Adrenal gland (tissue), 12 donors: ENCODE measurements around the gene TMEM9. TPM values are rescaled to one million over a fixed set of nuclear protein-coding genes. Genes with fewer than 3 reads are reported as not detected.

Experiments used
- DNase-seq, 7 donors: peaks; one replicate each; pipeline ENCODE4 v3.0.0-alpha.2; 2019 to 2020
- H3K27ac ChIP-seq, 5 donors: fragments of 200-600 bp; sonication (generic) in 4 of 5; 1 replicate in 3 of 5; 2 replicates in 2 of 5; pipeline versions ENCODE4 v1.5.1 to v1.8.0; 2016 to 2020; ENCODE audit warnings: mild to moderate bottlenecking in 1 of 5
- H3K27me3 ChIP-seq: fragments of 200-600 bp; 2 replicates; pipeline ENCODE4 v1.8.0; 2021
- H3K36me3 ChIP-seq, 2 donors: fragments of 200-600 bp; replicated peaks in 1 of 2; 1 replicate in 1 of 2; 2 replicates in 1 of 2; pipeline versions ENCODE4 v1.5.1 to v1.8.0; 2018 to 2022
- H3K4me1 ChIP-seq, 2 donors: fragments of 200-600 bp; replicated peaks in 1 of 2; 1 replicate in 1 of 2; 2 replicates in 1 of 2; pipeline versions ENCODE4 v1.5.1 to v1.8.0; 2018 to 2021
- H3K4me3 ChIP-seq, 4 donors: fragments of 200-600 bp; sonication (generic) in 3 of 4; one replicate each; pipeline ENCODE4 v1.5.1; 2016 to 2018
- H3K9me3 ChIP-seq, 3 donors: fragments of 200-600 bp; sonication (generic) in 1 of 3; replicated peaks in 1 of 3; 1 replicate in 2 of 3; 2 replicates in 1 of 3; pipeline versions ENCODE4 v1.5.1 to v1.8.0; 2016 to 2021
- POLR2A ChIP-seq, 2 donors: fragments of 450-650 bp; IDR thresholded peaks; one replicate each; pipeline ENCODE4 v1.6.1; 2017; ENCODE audit warnings: antibody characterized with exemption in 2 of 2, mild to moderate bottlenecking in 2 of 2, moderate library complexity in 1 of 2
- WGBS, 4 donors: extraction: QIAGEN DNeasy Blood & Tissue Kit in 2 of 4; methylation state at CpG; one replicate each; pipeline versions ENCODE4 v1.1.5 to v1.1.7; 2013 to 2017; 5-methylcytosine and 5-hydroxymethylcytosine counted together
- intact Hi-C, 2 donors: fragments of 100-400 bp; cut with DNase I; formaldehyde crosslinking; loops; one replicate each; pipeline versions ENCODE4 v1.14.1 to v1.15.0; 2022 to 2023
- polyA plus RNA-seq, 3 donors: library from polyadenylated mRNA; stranded (reverse); fragments of 200-250 nt in 2 of 3; fragments of 350-450 nt in 1 of 3; fragmentation: Illumina TruSeq in 1 of 3; extraction: RNeasy Lipid Tissue Mini Kit (QIAGEN cat#74804) in 1 of 3; gene quantifications; one replicate each; pipeline ENCODE4 v1.2.3, GENCODE V29; 2013 to 2014
- total RNA-seq, 9 donors: library from RNA; depleted of rRNA in 4 of 9; stranded (reverse); fragments of >200 nt in 4 of 9; fragments of 120-200 nt in 1 of 9; fragmentation: NEBNext Ultra II Directional in 1 of 9; extraction: Animal tissue kit (Norgen Biotek cat#: 25700) in 1 of 9; gene quantifications; one replicate each; pipeline versions ENCODE4 v1.1.0 to v1.2.4, GENCODE V29; 2013 to 2023
- TF ChIP-seq, protein P1 (sequence below), 6 experiments: fragments of 450-650 bp in 4 of 6; fragments of 200-600 bp in 2 of 6; sonication (generic) in 1 of 6; IDR thresholded peaks; 1 replicate in 5 of 6; 2 replicates in 1 of 6; pipeline versions ENCODE4 v1.5.1 to v1.8.0; 2016 to 2021; ENCODE audit warnings: antibody characterized with exemption in 6 of 6, mild to moderate bottlenecking in 2 of 6, moderate library complexity in 1 of 6
- donor health status: healthy with polysubstance abuse.
- donor health status: Bipolar disorder and iron deficiency.
- donor health status: DM: yes; HTN: yes; CAD: no.
- donor health status: DM: no; HTN: no; CAD: no.
- donor health status: DM: no; HTN: no; CAD: no.
- donor health status: DM: yes; HTN: yes; CAD: no.

TMEM9 gene
- total and polyA plus RNA-seq, 12 donors = 78.5 to 283 (median 127) TPM

DNA sequence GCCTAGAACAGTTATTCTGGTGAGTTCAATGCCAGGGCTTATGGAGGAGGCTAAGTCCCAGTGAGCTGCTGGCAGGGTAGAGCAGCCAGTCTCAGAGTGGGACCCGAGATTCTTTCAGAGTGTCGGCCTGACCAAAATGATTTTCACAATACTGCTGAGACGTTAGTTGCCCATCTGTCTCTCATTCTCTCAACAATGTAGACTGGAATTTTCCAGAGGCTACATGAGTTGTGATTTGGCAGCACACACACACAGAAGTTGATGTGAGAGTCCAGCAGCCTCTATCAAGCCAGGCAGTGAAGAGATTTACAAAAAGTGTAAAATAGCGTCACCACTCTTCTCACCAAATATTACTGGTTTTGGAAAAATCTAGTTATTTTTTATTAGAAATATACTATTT lies 63.7 kb downstream of the TMEM9 start:
- H3K9me3 ChIP-seq = no peaks in the 10 kb centered on the region
- no peak for DNase-seq
- no peaks in the 10 kb centered on the region for H3K4me1 ChIP-seq
- no peak for TF ChIP-seq POLR2A (IDR thresholded peaks at IDR 0.05)
- TF ChIP-seq, protein P1, sequence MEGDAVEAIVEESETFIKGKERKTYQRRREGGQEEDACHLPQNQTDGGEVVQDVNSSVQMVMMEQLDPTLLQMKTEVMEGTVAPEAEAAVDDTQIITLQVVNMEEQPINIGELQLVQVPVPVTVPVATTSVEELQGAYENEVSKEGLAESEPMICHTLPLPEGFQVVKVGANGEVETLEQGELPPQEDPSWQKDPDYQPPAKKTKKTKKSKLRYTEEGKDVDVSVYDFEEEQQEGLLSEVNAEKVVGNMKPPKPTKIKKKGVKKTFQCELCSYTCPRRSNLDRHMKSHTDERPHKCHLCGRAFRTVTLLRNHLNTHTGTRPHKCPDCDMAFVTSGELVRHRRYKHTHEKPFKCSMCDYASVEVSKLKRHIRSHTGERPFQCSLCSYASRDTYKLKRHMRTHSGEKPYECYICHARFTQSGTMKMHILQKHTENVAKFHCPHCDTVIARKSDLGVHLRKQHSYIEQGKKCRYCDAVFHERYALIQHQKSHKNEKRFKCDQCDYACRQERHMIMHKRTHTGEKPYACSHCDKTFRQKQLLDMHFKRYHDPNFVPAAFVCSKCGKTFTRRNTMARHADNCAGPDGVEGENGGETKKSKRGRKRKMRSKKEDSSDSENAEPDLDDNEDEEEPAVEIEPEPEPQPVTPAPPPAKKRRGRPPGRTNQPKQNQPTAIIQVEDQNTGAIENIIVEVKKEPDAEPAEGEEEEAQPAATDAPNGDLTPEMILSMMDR (IDR thresholded peaks at IDR 0.05) = no peak
- intact Hi-C loops = no loop called here
- H3K36me3 ChIP-seq = no peaks in the 10 kb centered on the region
- WGBS, 4 donors = 78 to 91% (median 89%) methylated on average over 4 of the region's 4 CpGs
- H3K4me3 ChIP-seq = no peak overlapping the region
- no peak overlapping the region for H3K27ac ChIP-seq
- no peaks in the 10 kb centered on the region for H3K27me3 ChIP-seq

DNA sequence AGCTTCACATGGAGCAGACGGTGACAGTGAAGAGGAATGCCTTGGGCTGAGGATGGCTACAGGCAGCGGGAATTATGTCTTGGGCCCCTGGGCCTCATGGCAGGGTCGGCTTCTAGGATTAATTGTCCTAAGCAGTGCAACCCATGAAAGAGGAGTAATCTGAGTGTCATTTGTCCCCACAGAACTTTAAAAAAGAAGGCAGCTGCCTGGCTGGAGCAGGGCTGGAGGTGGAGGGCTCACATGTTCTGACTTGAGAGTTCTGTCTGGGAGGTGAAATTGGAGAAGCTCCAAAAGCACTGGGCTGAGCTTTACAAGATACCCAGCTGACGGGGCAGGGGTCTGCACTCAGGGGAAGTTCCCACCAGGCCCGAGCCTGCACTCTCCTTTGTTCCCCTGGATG lies 64.7 kb downstream of the TMEM9 start:
- intact Hi-C loops = loop anchor here (5.0 to 10.0 kb wide), 2 partner anchors 98 to 135 kb away; no protein-coding TSS in a partner anchor
- Histone ChIP-seq H3K27ac (no peak overlapping the region), H3K36me3 (no peaks in the 10 kb centered on the region), H3K27me3 (no peaks in the 10 kb centered on the region), H3K4me1 (no peaks in the 10 kb centered on the region), H3K9me3 (no peaks in the 10 kb centered on the region), H3K4me3 (no peak overlapping the region)
- DNase-seq = no peak
- WGBS, 4 donors = 85 to 92% (median 90%) methylated on average over 5 of the region's 5 CpGs
- TF ChIP-seq, protein P1 (IDR thresholded peaks at IDR 0.05) = no peak

DNA sequence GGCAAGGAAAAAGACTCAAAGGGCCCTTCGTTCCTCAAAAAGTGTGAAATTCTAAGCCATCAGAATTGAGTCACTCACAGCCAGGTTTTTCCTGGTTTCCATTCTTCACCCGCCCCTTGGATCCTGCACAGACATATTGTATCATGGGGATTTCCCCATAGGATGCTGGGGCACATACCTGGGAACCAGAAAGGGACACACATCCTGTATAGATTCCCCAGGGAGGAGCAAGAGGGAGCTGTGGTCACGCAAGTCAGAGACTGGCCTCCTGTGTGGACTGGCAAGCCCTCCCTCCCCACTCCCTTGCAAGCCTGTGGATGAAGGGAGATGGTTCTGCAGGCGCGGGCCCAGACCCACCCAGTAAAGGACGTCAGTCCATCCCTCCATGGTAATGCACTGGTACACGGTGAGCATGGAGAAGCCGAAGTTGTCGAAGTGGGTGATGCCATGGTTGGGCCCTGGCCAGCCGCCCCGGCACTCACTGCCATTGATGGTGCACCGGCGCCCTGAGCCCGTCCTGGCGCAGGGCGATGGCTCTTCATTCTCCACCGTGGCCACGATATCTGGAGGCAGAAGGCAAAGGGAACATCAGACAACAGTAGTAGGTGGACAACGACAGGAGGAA lies 65.3 kb downstream of the TMEM9 start:
- DNase-seq = no peak
- Histone ChIP-seq H3K27me3 (no peaks in the 10 kb centered on the region), H3K4me1 (no peaks in the 10 kb centered on the region), H3K9me3 (no peaks in the 10 kb centered on the region), H3K4me3 (no peak overlapping the region), H3K36me3 (no peaks in the 10 kb centered on the region), H3K27ac (no peak overlapping the region)
- intact Hi-C loops = loop anchor here (5.0 to 10.0 kb wide), 2 partner anchors 98 to 136 kb away; no protein-coding TSS in a partner anchor
- TF ChIP-seq, protein P1 (IDR thresholded peaks at IDR 0.05) = no peak
- WGBS, 4 donors = 89 to 94% (median 91%) methylated on average over 16 to 19 of the region's 19 CpGs

DNA sequence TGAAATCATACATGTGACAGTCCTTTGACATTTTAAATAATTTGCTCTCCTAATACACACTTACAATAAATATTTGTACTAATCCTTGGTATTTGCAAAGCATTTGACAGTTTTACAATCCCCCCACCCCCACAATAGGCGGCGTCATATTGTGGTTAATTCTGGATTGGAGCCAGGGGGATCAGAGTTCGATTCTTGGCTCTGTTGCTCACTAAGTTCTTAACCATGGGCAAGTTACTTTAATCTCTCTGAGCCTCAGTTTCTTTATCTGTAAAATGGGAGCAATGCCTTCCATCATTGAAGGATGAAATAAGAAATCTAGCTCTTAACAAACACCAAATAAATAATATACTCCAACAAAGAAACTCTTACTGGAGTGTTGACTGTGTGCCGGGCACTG lies 65.9 kb downstream of the TMEM9 start:
- intact Hi-C loops = loop anchor here (5.0 to 10.0 kb wide), 2 partner anchors 99 to 136 kb away; no protein-coding TSS in a partner anchor
- H3K27me3 ChIP-seq = no peaks in the 10 kb centered on the region
- no peak for DNase-seq
- H3K36me3 ChIP-seq = no peaks in the 10 kb centered on the region
- 71 to 78% (median 77%) methylated on average over 4 of the region's 4 CpGs for WGBS, 4 donors
- TF ChIP-seq, protein P1 (IDR thresholded peaks at IDR 0.05) = no peak
- TF ChIP-seq POLR2A (IDR thresholded peaks at IDR 0.05) = no peak
- H3K27ac ChIP-seq = no peak overlapping the region
- H3K4me3 ChIP-seq = no peak overlapping the region
- no peaks in the 10 kb centered on the region for H3K4me1 ChIP-seq
- H3K9me3 ChIP-seq = no peaks in the 10 kb centered on the region
